Measurements from ENCODE around the gene DNAJB13. TPM values are rescaled to one million over a fixed set of nuclear protein-coding genes. Genes with fewer than 3 reads are reported as not detected.
"Not testable (repeated sequence)": the region's sequence is repeated elsewhere in the genome, so short reads cannot be mapped to it uniquely, and the experiment has no call there.

The DNAJB13 gene
- total and polyA plus RNA-seq, 10 of the 15 experiments (the other 5 are each of a cell fraction or from before 2014, with no cell fraction given) = 0.07 to 0.76 (median 0.15) TPM; not detected in 7

DNA sequence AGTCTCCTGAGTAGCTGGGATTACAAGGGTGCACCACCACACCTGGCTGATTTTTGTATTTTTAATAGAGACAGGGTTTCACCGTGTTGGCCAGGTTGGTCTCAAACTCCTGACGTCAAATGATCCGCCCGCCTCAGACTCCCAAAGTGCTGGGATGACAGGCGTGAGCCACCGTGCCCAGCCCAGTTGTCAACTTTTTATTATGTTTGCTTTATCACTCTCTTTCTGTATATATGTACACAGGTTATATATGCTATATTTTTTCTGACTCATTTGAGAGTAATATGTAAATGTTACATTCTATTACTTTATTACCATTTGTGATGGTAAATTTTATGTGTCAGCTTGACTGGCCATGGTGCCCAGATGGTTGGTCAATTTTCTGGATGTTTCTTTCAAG is 18.9 kb upstream of the DNAJB13 start:
- H3K4me1 ChIP-seq (ENCODE audit: control insufficient read depth, insufficient read depth, low read length) = no peaks in the 10 kb centered on the region
- ChIA-PET POLR2A (interaction anchor here (0.5 to 0.6 kb wide), 2 partner anchors 46 to 48 kb away, joined by 3 read pairs; no protein-coding TSS in a partner anchor), RAD21 (ENCODE audit: unreplicated experiment) (interaction anchor here (0.6 to 1.6 kb wide), 8 partner anchors 65 to 307 kb away, joined by 3 to 29 read pairs (median 3); no protein-coding TSS in a partner anchor), CTCF (interaction anchor here (0.6 to 2.2 kb wide), 16 partner anchors 10 to 581 kb away, joined by 3 to 29 read pairs (median 3); partner anchors contain the start of genes COA4 and PAAF1), SMC1A (ENCODE audit: uncharacterized antibody, unreplicated experiment) (interaction anchor here (0.6 to 2.0 kb wide), 4 partner anchors 14 to 306 kb away, joined by 3 to 16 read pairs (median 4); no protein-coding TSS in a partner anchor)
- H3K9me3 ChIP-seq (replicated peaks; ENCODE audit: control insufficient read depth, insufficient read depth, low read length) = no peaks in the 10 kb centered on the region
- H3K4me3 ChIP-seq = no peak overlapping the region
- ATAC-seq (no peak), FAIRE-seq (no peak), DNase-seq (ENCODE audit: low read depth, low spot score) (no peak)
- peaks cover 6 to 22% of the 10 kb centered on the region in 2 experiments for H3K36me3 ChIP-seq (ENCODE audit: control insufficient read depth in 2 of 2, insufficient read depth in 2 of 2, low read length in 1 of 2)
- in situ Hi-C loops (cut with MboI) = no loop called here
- no peak overlapping the region for H2AFZ ChIP-seq (ENCODE audit: control insufficient read depth, low read depth, low read length)
- 100% methylated on average over 6 of the region's 6 CpGs for WGBS (ENCODE audit: insufficient coverage, insufficient replicate concordance, low lambda C conversion rate, missing lambda C conversion rate)
- no peak overlapping the region for H3K4me2 ChIP-seq (ENCODE audit: control insufficient read depth, insufficient read depth)
- intact Hi-C loops (cut with micrococcal nuclease; ENCODE audit: unreplicated experiment) = loop anchor here (5.0 kb wide), 1 partner anchor 305 kb away; no protein-coding TSS in a partner anchor
- no peaks in the 10 kb centered on the region for H3K27me3 ChIP-seq (replicated peaks in 1 of 2; ENCODE audit: control insufficient read depth in 2 of 2, insufficient read depth in 2 of 2, low read length in 1 of 2)
- H3K9ac ChIP-seq (ENCODE audit: control insufficient read depth, insufficient read depth, low read length) = no peak overlapping the region
- H4K20me1 ChIP-seq (ENCODE audit: control insufficient read depth, insufficient read depth) = no peaks in the 10 kb centered on the region
- no peak overlapping the region for H3K27ac ChIP-seq (ENCODE audit: control insufficient read depth, insufficient read depth)
- H3K79me2 ChIP-seq (ENCODE audit: control insufficient read depth, insufficient read depth, low read length) = no peaks in the 10 kb centered on the region
- TF ChIP-seq EZH2 (IDR thresholded peaks at IDR 0.05; ENCODE audit: borderline replicate concordance, control insufficient read depth, low read depth, low read length) (no peak), RAD21 (IDR thresholded peaks at IDR 0.05; ENCODE audit: insufficient read depth, low read depth, low read length) (no peak)
- BruUV-seq (replicated peaks) = no TSS peak

DNA sequence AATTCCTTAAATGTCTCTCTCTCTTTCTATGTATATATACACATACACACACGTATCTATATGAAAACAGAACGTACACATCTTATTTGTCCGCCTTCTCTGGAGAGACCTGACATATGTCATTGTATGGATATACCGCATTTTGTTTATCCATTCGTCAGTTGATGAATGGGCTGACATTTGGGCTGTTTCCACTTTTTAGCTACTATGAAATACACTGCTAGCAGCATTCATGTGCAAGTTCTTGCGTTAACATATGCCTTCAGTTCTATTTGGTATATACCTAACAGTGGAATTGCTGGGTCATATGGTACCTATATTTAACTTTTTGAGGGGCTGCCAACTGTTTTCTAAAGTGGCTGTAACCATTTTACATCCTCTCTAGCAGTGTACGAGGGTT is 18.0 kb upstream of the DNAJB13 start:
- no peak for FAIRE-seq
- no peak overlapping the region for H3K9ac ChIP-seq (ENCODE audit: control insufficient read depth, insufficient read depth, low read length)
- CTCF ChIA-PET = interaction anchor here (0.6 to 1.8 kb wide), 3 partner anchors 389 to 631 kb away, joined by 3 to 6 read pairs (median 3); no protein-coding TSS in a partner anchor

DNA sequence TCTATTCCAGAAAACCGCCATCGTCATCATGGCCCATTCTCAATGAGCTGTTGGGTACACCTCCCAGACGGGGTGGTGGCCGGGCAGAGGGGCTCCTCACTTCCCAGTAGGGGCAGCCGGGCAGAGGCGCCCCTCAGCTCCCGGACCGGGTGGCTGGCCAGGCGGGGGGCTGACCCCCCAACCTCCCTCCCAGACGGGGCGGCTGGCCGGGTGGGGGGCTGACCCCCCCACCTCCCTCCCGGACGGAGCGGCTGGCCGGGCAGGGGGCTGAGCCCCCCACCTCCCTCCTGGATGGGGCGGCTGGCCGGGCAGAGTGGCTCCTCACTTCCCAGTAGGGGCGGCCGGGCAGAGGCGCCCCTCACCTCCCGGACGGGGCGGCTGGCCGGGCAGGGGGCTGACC is 14.8 kb upstream of the DNAJB13 start:
- H3K9me3 ChIP-seq (replicated peaks; ENCODE audit: control insufficient read depth, insufficient read depth, low read length); H3K9ac ChIP-seq (ENCODE audit: control insufficient read depth, insufficient read depth, low read length); H3K36me3 ChIP-seq (ENCODE audit: control insufficient read depth in 2 of 2, insufficient read depth in 2 of 2, low read length in 1 of 2); H3K27me3 ChIP-seq (replicated peaks in 1 of 2; ENCODE audit: control insufficient read depth in 2 of 2, insufficient read depth in 2 of 2, low read length in 1 of 2); SMC1A ChIA-PET (ENCODE audit: uncharacterized antibody, unreplicated experiment); H3K27ac ChIP-seq (ENCODE audit: control insufficient read depth, insufficient read depth); CTCF ChIA-PET; POLR2A ChIA-PET; DNase-seq (ENCODE audit: low read depth, low spot score); H3K4me1 ChIP-seq (ENCODE audit: control insufficient read depth, insufficient read depth, low read length); ATAC-seq; H4K20me1 ChIP-seq (ENCODE audit: control insufficient read depth, insufficient read depth); H2AFZ ChIP-seq (ENCODE audit: control insufficient read depth, low read depth, low read length); BruUV-seq (replicated peaks); H3K4me2 ChIP-seq (ENCODE audit: control insufficient read depth, insufficient read depth); H3K79me2 ChIP-seq (ENCODE audit: control insufficient read depth, insufficient read depth, low read length); RAD21 ChIA-PET (ENCODE audit: unreplicated experiment); intact Hi-C loops (cut with micrococcal nuclease; ENCODE audit: unreplicated experiment); in situ Hi-C loops (cut with MboI); FAIRE-seq; H3K4me3 ChIP-seq: not testable (repeated sequence)
- 92% methylated on average over 9 of the region's 25 CpGs for WGBS (ENCODE audit: insufficient coverage, insufficient replicate concordance, low lambda C conversion rate, missing lambda C conversion rate)

More for the DNA sequence above, 18.0 kb upstream of the DNAJB13 start:
- H3K79me2 ChIP-seq (ENCODE audit: control insufficient read depth, insufficient read depth, low read length) = no peaks in the 10 kb centered on the region
- POLR2A ChIA-PET = no interaction called here
- no peak overlapping the region for H3K4me2 ChIP-seq (ENCODE audit: control insufficient read depth, insufficient read depth)
- SMC1A ChIA-PET (ENCODE audit: uncharacterized antibody, unreplicated experiment) = interaction anchor here (0.6 to 2.0 kb wide), 3 partner anchors 9 to 307 kb away, joined by 3 to 16 read pairs (median 3); no protein-coding TSS in a partner anchor
- no peaks in the 10 kb centered on the region for H3K4me1 ChIP-seq (ENCODE audit: control insufficient read depth, insufficient read depth, low read length)
- no peaks in the 10 kb centered on the region for H3K9me3 ChIP-seq (replicated peaks; ENCODE audit: control insufficient read depth, insufficient read depth, low read length)
- in situ Hi-C loops (cut with MboI) (no loop called here), intact Hi-C loops (cut with micrococcal nuclease; ENCODE audit: unreplicated experiment) (loop anchor here (5.0 kb wide), 1 partner anchor 305 kb away; no protein-coding TSS in a partner anchor)
- peaks cover 4 to 15% of the 10 kb centered on the region in 2 experiments for H3K36me3 ChIP-seq (ENCODE audit: control insufficient read depth in 2 of 2, insufficient read depth in 2 of 2, low read length in 1 of 2)
- ATAC-seq (no peak), DNase-seq (ENCODE audit: low read depth, low spot score) (no peak)
- RAD21 ChIA-PET (ENCODE audit: unreplicated experiment) = interaction anchor here (0.8 kb wide), 1 partner anchor 270 kb away, joined by 3 read pairs; no protein-coding TSS in a partner anchor
- H4K20me1 ChIP-seq (ENCODE audit: control insufficient read depth, insufficient read depth) = no peaks in the 10 kb centered on the region
- no peak overlapping the region for H3K27ac ChIP-seq (ENCODE audit: control insufficient read depth, insufficient read depth)
- 96% methylated on average over 7 of the region's 7 CpGs for WGBS (ENCODE audit: insufficient coverage, insufficient replicate concordance, low lambda C conversion rate, missing lambda C conversion rate)
- H2AFZ ChIP-seq (ENCODE audit: control insufficient read depth, low read depth, low read length) = no peak overlapping the region
- H3K27me3 ChIP-seq (replicated peaks in 1 of 2; ENCODE audit: control insufficient read depth in 2 of 2, insufficient read depth in 2 of 2, low read length in 1 of 2) = no peaks in the 10 kb centered on the region
- no TSS peak for BruUV-seq (replicated peaks)
- no peak overlapping the region for H3K4me3 ChIP-seq
- TF ChIP-seq, protein P1, sequence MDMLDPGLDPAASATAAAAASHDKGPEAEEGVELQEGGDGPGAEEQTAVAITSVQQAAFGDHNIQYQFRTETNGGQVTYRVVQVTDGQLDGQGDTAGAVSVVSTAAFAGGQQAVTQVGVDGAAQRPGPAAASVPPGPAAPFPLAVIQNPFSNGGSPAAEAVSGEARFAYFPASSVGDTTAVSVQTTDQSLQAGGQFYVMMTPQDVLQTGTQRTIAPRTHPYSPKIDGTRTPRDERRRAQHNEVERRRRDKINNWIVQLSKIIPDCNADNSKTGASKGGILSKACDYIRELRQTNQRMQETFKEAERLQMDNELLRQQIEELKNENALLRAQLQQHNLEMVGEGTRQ (IDR thresholded peaks at IDR 0.05; ENCODE audit: borderline replicate concordance, low read depth, low read length) = no peak

All from GM12878 (cell line).